Panc1 (cell line): ENCODE data around the gene FABP1. TPM values are rescaled to one million over a fixed set of nuclear protein-coding genes. Genes with fewer than 3 reads are reported as not detected.

ENCODE experiments used
- ATAC-seq: fragments of 200-7000 bp; cut with Tn5 transposase; 2 replicates; pipeline ENCODE4 v1.9.1; 2020; ENCODE audit warnings: mild to moderate bottlenecking, moderate library complexity
- BruUV-seq: library from RNA; stranded (reverse); fragments of 400-500 nt; replicated peaks from 2 replicates; lab custom pipeline; 2021; lab: Mats Ljungman, UMichigan
- CTCF ChIA-PET: fragments of 300-600 bp; sonication (Branson Sonifier 250); formaldehyde crosslinking; loops from one replicate; lab custom pipeline; 2022; ENCODE audit warnings: antibody characterized with exemption; lab: Charles Lee
- POLR2A ChIA-PET: fragments of 300-600 bp; sonication (Branson Sonifier 250); formaldehyde crosslinking; loops from one replicate; lab custom pipeline; 2022; ENCODE audit warnings: antibody characterized with exemption; lab: Charles Lee
- DNase-seq: peaks from one replicate; pipeline ENCODE4 v3.0.0-alpha.2; 2010; ENCODE audit warnings: low read depth, low spot score
- H3K27ac ChIP-seq: 2 replicates; pipeline ENCODE4 v1.5.1; 2011; ENCODE audit warnings: mild to moderate bottlenecking, low read length, inconsistent platforms
- H3K27me3 ChIP-seq: fragments of 200-500 bp; sonication (Bioruptor generic); 2 replicates; pipeline ENCODE4 v1.6.0; 2014; ENCODE audit warnings: low read length, inconsistent platforms; ENCODE audit not compliant: control insufficient read depth, insufficient read depth
- H3K36me3 ChIP-seq: fragments of 200-500 bp; sonication (Bioruptor generic); 2 replicates; pipeline ENCODE4 v1.5.1; 2014; ENCODE audit warnings: inconsistent platforms, mild to moderate bottlenecking, low read length, moderate library complexity; ENCODE audit not compliant: control insufficient read depth, insufficient read depth
- H3K4me1 ChIP-seq: 2 replicates; pipeline ENCODE4 v1.5.1; 2011; ENCODE audit warnings: inconsistent platforms, mild to moderate bottlenecking, low read length, moderate library complexity; ENCODE audit not compliant: control insufficient read depth, insufficient read depth
- H3K4me3 ChIP-seq, 2 experiments: 2 replicates each; pipeline ENCODE4 v1.5.1; 2011 to 2012; ENCODE audit warnings: low read depth in 2 of 2, low read length in 2 of 2, mild to moderate bottlenecking in 2 of 2, inconsistent platforms in 1 of 2, moderate library complexity in 1 of 2
- H3K9me3 ChIP-seq: fragments of 200-500 bp; sonication (Bioruptor generic); 2 replicates; pipeline ENCODE4 v1.5.1; 2014; ENCODE audit warnings: low read depth, mild to moderate bottlenecking, inconsistent platforms, low read length, moderate library complexity; ENCODE audit not compliant: control insufficient read depth, insufficient read depth
- CTCF ChIP-seq: fragments of 450-650 bp; IDR thresholded peaks from 2 replicates; pipeline ENCODE4 v1.5.1; 2017; ENCODE audit warnings: mild to moderate bottlenecking
- POLR2AphosphoS5 ChIP-seq: IDR thresholded peaks from 2 replicates; pipeline ENCODE4 v1.6.1; 2012; ENCODE audit warnings: mild to moderate bottlenecking, low read depth, low read length, moderate library complexity
- REST ChIP-seq, 2 experiments: IDR thresholded peaks; 2 replicates each; pipeline ENCODE4 v1.6.1; 2011 to 2012; ENCODE audit warnings: low read depth in 2 of 2, control low read depth in 1 of 2, low read length in 1 of 2, mild to moderate bottlenecking in 1 of 2, moderate library complexity in 1 of 2; ENCODE audit not compliant: insufficient read depth in 1 of 2
- SIN3A ChIP-seq: IDR thresholded peaks from 2 replicates; pipeline ENCODE4 v1.6.1; 2012; ENCODE audit warnings: low read depth, mild to moderate bottlenecking, low read length, moderate library complexity, borderline replicate concordance; ENCODE audit not compliant: insufficient read depth
- TCF7L2 ChIP-seq: IDR thresholded peaks from 2 replicates; pipeline ENCODE4 v1.6.1; 2011; ENCODE audit warnings: mild to moderate bottlenecking, low read depth, low read length, inconsistent platforms
- in situ Hi-C: cut with HindIII; loops from 2 replicates; pipeline ENCODE4 v1.10.0; 2016; ENCODE audit warnings: low sequenced_read_pairs, low pct_unique_long_range_greater_than_20kb
- intact Hi-C: fragments of 100-400 bp; cut with micrococcal nuclease; formaldehyde crosslinking; loops from one replicate; pipeline ENCODE4 v1.10.0; 2022; ENCODE audit not compliant: unreplicated experiment
- total RNA-seq: library from RNA; stranded (reverse); gene quantifications from one replicate; pipeline ENCODE4 v1.2.1, GENCODE V29; 2021; ENCODE audit not compliant: unreplicated experiment

Gene FABP1
- total RNA-seq, 1 experiment from 2014 or later, result 0.36 TPM

GRCh38 chr2:88160517-88160916 lies 32.7 kb upstream of the FABP1 start:
- Histone ChIP-seq H3K4me3 (no peak overlapping the region), H3K36me3 (no peaks in the 10 kb centered on the region), H3K9me3 (no peaks in the 10 kb centered on the region), H3K27ac (no peak overlapping the region), H3K4me1 (no peaks in the 10 kb centered on the region), H3K27me3 (no peaks in the 10 kb centered on the region)
- no peak for ATAC-seq
- no peak for DNase-seq
- no TSS peak for BruUV-seq
- POLR2A ChIA-PET, result interaction anchor here (0.6 to 0.7 kb wide), 2 partner anchors 100 to 233 kb away, joined by 3 to 4 read pairs; no protein-coding TSS in a partner anchor
- CTCF ChIA-PET, result interaction anchor here (0.6 to 2.9 kb wide), 2 partner anchors 100 to 663 kb away, joined by 3 to 43 read pairs; no protein-coding TSS in a partner anchor
- TF ChIP-seq REST (IDR thresholded peaks at IDR 0.05; ENCODE audit: insufficient read depth in 1 of 2, low read depth in 2 of 2, low read length in 1 of 2) (no peak), CTCF (no peak), TCF7L2 (no peak), POLR2AphosphoS5 (no peak), SIN3A (no peak)
- in situ Hi-C loops (no loop called here), intact Hi-C loops (loop anchor here (1.0 kb wide), 1 partner anchor 100 kb away; no protein-coding TSS in a partner anchor)

- POLR2A ChIA-PET, result interaction anchor here (0.6 to 0.9 kb wide), 2 partner anchors 100 to 233 kb away, joined by 4 to 9 read pairs; no protein-coding TSS in a partner anchor
- no peak for TF ChIP-seq POLR2AphosphoS5
- no peak for TF ChIP-seq SIN3A
- peak; percentile 85 for TF ChIP-seq CTCF
- TF ChIP-seq TCF7L2, result no peak
- no peak for TF ChIP-seq REST (IDR thresholded peaks at IDR 0.05; ENCODE audit: insufficient read depth in 1 of 2, low read depth in 2 of 2, low read length in 1 of 2)
- no peak overlapping the region for H3K27ac ChIP-seq
- H3K36me3 ChIP-seq, result no peaks in the 10 kb centered on the region
- ATAC-seq, result peak; percentile 87
- no peak overlapping the region for H3K4me3 ChIP-seq
- no peaks in the 10 kb centered on the region for H3K4me1 ChIP-seq
- intact Hi-C loops (loop anchor here (1.0 kb wide), 1 partner anchor 100 kb away; no protein-coding TSS in a partner anchor), in situ Hi-C loops (no loop called here)
- H3K9me3 ChIP-seq, result no peaks in the 10 kb centered on the region
- no TSS peak for BruUV-seq
- H3K27me3 ChIP-seq, result no peaks in the 10 kb centered on the region
- CTCF ChIA-PET, result interaction anchor here (0.6 to 2.9 kb wide), 2 partner anchors 100 to 663 kb away, joined by 3 to 43 read pairs; no protein-coding TSS in a partner anchor
- DNase-seq, result peak; percentile 48
These were observed 32.1 kb upstream of the FABP1 start for GRCh38 chr2:88159955-88160415.
